ENCODE measurements around the gene TARBP1. TPM values are rescaled to one million over a fixed set of nuclear protein-coding genes. Genes with fewer than 3 reads are reported as not detected.

Gene TARBP1
- total RNA-seq, 2 donors from 2014 or later, result 25.3 to 51.4 TPM

- H3K4me1 Mint-ChIP-seq (ENCODE audit: low read depth in 2 of 2), result peaks cover 54 to 57% of the 10 kb centered on the region in 2 donors
- peak overlapping the region; percentile 57 for H3K4me3 Mint-ChIP-seq
- DNase-seq (ENCODE audit: low spot score) (no peak), ATAC-seq (no peak)
- no peaks in the 10 kb centered on the region for H3K9me3 Mint-ChIP-seq
- H3K36me3 Mint-ChIP-seq, result no peaks in the 10 kb centered on the region
- H3K27ac Mint-ChIP-seq, result peak overlapping the region; percentile 63 to 90
- H3K27me3 Mint-ChIP-seq, result peaks cover 0 to 6% of the 10 kb centered on the region in 2 donors
Observed at GRCh38 chr1:234500269-234500668, 21.3 kb upstream of the TARBP1 start.

GRCh38 chr1:234499943-234500245, 20.9 kb upstream of the TARBP1 start:
- H3K4me1 Mint-ChIP-seq (ENCODE audit: low read depth in 2 of 2), result peaks cover 54 to 57% of the 10 kb centered on the region in 2 donors
- DNase-seq (ENCODE audit: low spot score) (no peak), ATAC-seq (no peak)
- peak overlapping the region; percentile 57 for H3K4me3 Mint-ChIP-seq
- H3K9me3 Mint-ChIP-seq, result no peaks in the 10 kb centered on the region
- peaks cover 0 to 6% of the 10 kb centered on the region in 2 donors for H3K27me3 Mint-ChIP-seq
- peak overlapping the region; percentile 63 to 90 for H3K27ac Mint-ChIP-seq
- H3K36me3 Mint-ChIP-seq, result no peaks in the 10 kb centered on the region

- H3K4me3 Mint-ChIP-seq, result peak overlapping the region; percentile 57
- ATAC-seq, result peak; percentile 79 to 92
Observed at GRCh38 chr1:234499119-234499942, 20.4 kb upstream of the TARBP1 start.

GRCh38 chr1:234498448-234499118, 19.6 kb upstream of the TARBP1 start:
- H3K27me3 Mint-ChIP-seq, result peaks cover 0 to 6% of the 10 kb centered on the region in 2 donors
- peak overlapping the region; percentile 57 for H3K4me3 Mint-ChIP-seq
- DNase-seq (ENCODE audit: low spot score) (no peak), ATAC-seq (peak in 1 of 2 donors; percentile 29)
- no peaks in the 10 kb centered on the region for H3K36me3 Mint-ChIP-seq
- H3K4me1 Mint-ChIP-seq (ENCODE audit: low read depth in 2 of 2), result peaks cover 53 to 62% of the 10 kb centered on the region in 2 donors
- peak overlapping the region; percentile 63 to 90 for H3K27ac Mint-ChIP-seq
- H3K9me3 Mint-ChIP-seq, result no peaks in the 10 kb centered on the region

More at GRCh38 chr1:234499119-234499942, 20.4 kb upstream of the TARBP1 start:
- DNase-seq (ENCODE audit: low spot score), result peak; percentile 88
- peaks cover 53 to 59% of the 10 kb centered on the region in 2 donors for H3K4me1 Mint-ChIP-seq (ENCODE audit: low read depth in 2 of 2)
- H3K9me3 Mint-ChIP-seq, result no peaks in the 10 kb centered on the region
- H3K27me3 Mint-ChIP-seq, result peaks cover 0 to 6% of the 10 kb centered on the region in 2 donors
- no peaks in the 10 kb centered on the region for H3K36me3 Mint-ChIP-seq
- H3K27ac Mint-ChIP-seq, result peak overlapping the region; percentile 63 to 90

- H3K4me3 Mint-ChIP-seq, result peak overlapping the region; percentile 57
- peaks cover 0 to 6% of the 10 kb centered on the region in 2 donors for H3K27me3 Mint-ChIP-seq
- peak overlapping the region; percentile 63 to 90 for H3K27ac Mint-ChIP-seq
Observed at GRCh38 chr1:234497589-234497988, 18.6 kb upstream of the TARBP1 start.

GRCh38 chr1:234495231-234495990, 16.4 kb upstream of the TARBP1 start:
- Mint-ChIP-seq H3K36me3 (no peaks in the 10 kb centered on the region), H3K9me3 (no peaks in the 10 kb centered on the region), H3K27ac (peak overlapping the region; percentile 78 to 96), H3K27me3 (peaks cover 0 to 15% of the 10 kb centered on the region in 2 donors), H3K4me3 (peak overlapping the region; percentile 85), H3K4me1 (ENCODE audit: low read depth in 2 of 2) (peaks cover 34 to 50% of the 10 kb centered on the region in 2 donors)
- DNase-seq (ENCODE audit: low spot score) (no peak), ATAC-seq (peak; percentile 25 to 89)

More at GRCh38 chr1:234497589-234497988, 18.6 kb upstream of the TARBP1 start:
- no peaks in the 10 kb centered on the region for H3K36me3 Mint-ChIP-seq
- H3K9me3 Mint-ChIP-seq, result no peaks in the 10 kb centered on the region
- H3K4me1 Mint-ChIP-seq (ENCODE audit: low read depth in 2 of 2), result peaks cover 48 to 62% of the 10 kb centered on the region in 2 donors
- ATAC-seq (no peak), DNase-seq (ENCODE audit: low spot score) (no peak)

- Mint-ChIP-seq H3K4me1 (ENCODE audit: low read depth in 2 of 2) (peaks cover 28 to 36% of the 10 kb centered on the region in 2 donors), H3K4me3 (peak overlapping the region; percentile 85)
Observed at GRCh38 chr1:234494049-234494448, 15.1 kb upstream of the TARBP1 start.

GRCh38 chr1:234490793-234491479, 12.0 kb upstream of the TARBP1 start:
- ATAC-seq, result no peak
- Mint-ChIP-seq H3K27ac (no peak overlapping the region), H3K4me1 (ENCODE audit: low read depth in 2 of 2) (peaks cover 27 to 35% of the 10 kb centered on the region in 2 donors), H3K36me3 (no peaks in the 10 kb centered on the region), H3K27me3 (peaks cover 0 to 14% of the 10 kb centered on the region in 2 donors), H3K9me3 (no peaks in the 10 kb centered on the region), H3K4me3 (no peak overlapping the region)
- DNase-seq (ENCODE audit: low spot score), result no peak

More at GRCh38 chr1:234494049-234494448, 15.1 kb upstream of the TARBP1 start:
- ATAC-seq, result peak in 1 of 2 donors; percentile 14
- Mint-ChIP-seq H3K27me3 (peaks cover 0 to 17% of the 10 kb centered on the region in 2 donors), H3K36me3 (no peaks in the 10 kb centered on the region), H3K9me3 (no peaks in the 10 kb centered on the region), H3K27ac (peak overlapping the region in 1 of 2 donors; percentile 96)
- no peak for DNase-seq (ENCODE audit: low spot score)

GRCh38 chr1:234489698-234490077, 10.7 kb upstream of the TARBP1 start:
- H3K4me3 Mint-ChIP-seq, result no peak overlapping the region
- H3K9me3 Mint-ChIP-seq, result no peaks in the 10 kb centered on the region
- DNase-seq (ENCODE audit: low spot score), result no peak
- ATAC-seq, result no peak
- no peaks in the 10 kb centered on the region for H3K36me3 Mint-ChIP-seq
- no peak overlapping the region for H3K27ac Mint-ChIP-seq
- H3K4me1 Mint-ChIP-seq (ENCODE audit: low read depth in 2 of 2), result peaks cover 15 to 26% of the 10 kb centered on the region in 2 donors
- H3K27me3 Mint-ChIP-seq, result peaks cover 0 to 14% of the 10 kb centered on the region in 2 donors

- ATAC-seq (no peak), DNase-seq (ENCODE audit: low spot score) (no peak)
- Mint-ChIP-seq H3K4me1 (ENCODE audit: low read depth in 2 of 2) (peaks cover 9 to 26% of the 10 kb centered on the region in 2 donors), H3K27ac (peak overlapping the region in 1 of 2 donors; percentile 45), H3K9me3 (no peaks in the 10 kb centered on the region), H3K4me3 (no peak overlapping the region), H3K27me3 (peaks cover 0 to 14% of the 10 kb centered on the region in 2 donors), H3K36me3 (no peaks in the 10 kb centered on the region)
Observed at GRCh38 chr1:234489007-234489697, 10.2 kb upstream of the TARBP1 start.

GRCh38 chr1:234488054-234489006, 9.4 kb upstream of the TARBP1 start:
- DNase-seq (ENCODE audit: low spot score), result no peak
- H3K9me3 Mint-ChIP-seq, result no peaks in the 10 kb centered on the region
- ATAC-seq, result peak; percentile 72 to 92
- peak overlapping the region; percentile 54 for H3K4me3 Mint-ChIP-seq
- peaks cover under 1 to 14% of the 10 kb centered on the region in 2 donors for H3K27me3 Mint-ChIP-seq
- H3K4me1 Mint-ChIP-seq (ENCODE audit: low read depth in 2 of 2), result peaks cover 8 to 26% of the 10 kb centered on the region in 2 donors
- no peaks in the 10 kb centered on the region for H3K36me3 Mint-ChIP-seq
- H3K27ac Mint-ChIP-seq, result peak overlapping the region; percentile 45 to 62

Measured in natural killer cell treated with Interleukin-12 subunit alpha and Interleukin-12 subunit beta and Interleukin-15 and Interleukin-18, amount 100 ng/mL, for 72 hours (primary cell).